HG03196 (cell line): ENCODE data around the gene POLG2.
"Not testable (repeated sequence)": the region's sequence is repeated elsewhere in the genome, so short reads cannot be mapped to it uniquely, and the experiment has no call there.

Experiments used
- ATAC-seq: cut with Tn5 transposase; IDR thresholded peaks from one replicate; pipeline ENCODE4 v1.9.1; 2021; ENCODE audit not compliant: unreplicated experiment

POLG2 gene

GRCh38 chr17:64443086-64443760 lies 53.6 kb downstream of the POLG2 start:
- ATAC-seq = no peak

DNA sequence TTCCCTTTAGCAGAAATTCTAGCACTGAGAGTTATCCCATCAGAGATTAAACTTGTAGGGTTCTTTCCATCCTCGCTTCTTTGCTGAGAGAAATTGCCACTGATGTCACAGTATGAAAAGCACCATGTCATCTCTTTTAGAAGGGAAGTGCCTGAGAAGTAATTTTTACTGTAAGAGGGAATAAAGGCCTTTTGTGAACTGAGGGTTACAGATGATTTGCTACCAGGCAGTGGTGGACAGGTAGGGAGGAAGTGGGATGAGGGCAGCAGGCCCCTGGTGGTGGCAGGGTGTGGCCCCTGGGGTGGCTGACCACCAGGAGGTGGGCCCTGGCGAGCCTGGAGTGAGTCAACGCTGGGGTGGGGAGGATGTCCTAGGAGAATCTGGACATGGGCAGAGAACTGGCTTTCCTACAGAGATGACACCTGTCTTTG lies 54.3 kb downstream of the POLG2 start:
- no peak for ATAC-seq

DNA sequence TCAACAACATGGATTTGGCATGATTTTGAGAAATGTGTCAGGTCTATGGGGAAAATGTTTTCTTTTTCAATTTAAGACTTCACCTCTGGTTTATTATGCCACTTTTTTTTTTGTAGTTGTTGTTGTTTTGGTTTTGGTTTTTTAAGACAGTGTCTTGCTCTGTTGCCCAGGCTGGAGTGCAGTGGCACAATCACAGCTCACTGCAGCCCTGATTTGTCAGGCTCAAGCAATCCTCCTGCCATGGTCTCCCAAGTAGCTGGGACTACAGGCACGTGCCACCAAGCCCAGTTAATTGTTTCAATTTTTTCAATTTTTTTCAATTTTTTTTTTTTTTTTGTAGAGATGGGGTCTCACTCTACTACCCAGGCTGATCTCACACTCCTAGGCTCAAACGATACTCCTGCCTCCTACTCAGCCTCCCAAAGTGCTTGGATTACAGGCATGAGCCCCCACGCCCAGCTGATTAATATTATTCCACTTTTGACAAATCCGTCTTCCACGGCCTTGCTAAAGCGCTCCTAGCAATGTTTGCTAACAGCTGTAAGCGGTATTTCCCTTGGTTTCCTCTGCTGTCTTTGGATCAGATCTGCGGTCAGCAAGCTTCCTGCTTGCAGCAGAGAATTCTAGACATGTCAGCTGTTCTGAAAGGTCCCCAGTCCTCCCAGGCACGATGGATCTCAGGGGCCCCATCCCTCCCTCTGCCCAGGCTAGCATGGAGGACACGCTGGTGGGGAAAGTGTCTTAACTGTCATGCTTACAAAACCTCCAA lies 54.9 kb downstream of the POLG2 start:
- ATAC-seq = no peak

DNA sequence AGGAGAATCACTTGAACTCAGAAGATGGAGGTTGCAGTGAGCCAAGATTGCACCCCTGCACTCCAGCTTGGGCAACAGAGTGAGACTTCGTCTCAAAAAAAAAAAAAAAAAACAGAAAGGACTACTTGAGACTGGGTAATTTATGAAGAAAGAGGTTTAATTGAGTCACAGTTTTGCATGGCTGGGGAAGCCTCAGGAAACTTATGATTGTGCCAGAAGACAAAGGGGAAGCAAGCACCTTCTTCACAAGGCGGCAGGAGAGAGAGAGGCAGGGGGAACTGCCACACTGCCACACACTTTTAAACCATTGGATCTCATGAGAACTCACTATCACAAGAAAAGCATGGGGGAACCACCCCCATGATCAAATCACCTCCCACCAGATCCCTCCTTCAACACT lies 56.9 kb downstream of the POLG2 start:
- ATAC-seq = no peak

GRCh38 chr17:64439521-64439920 lies 57.3 kb downstream of the POLG2 start:
- not testable (repeated sequence) for ATAC-seq

DNA sequence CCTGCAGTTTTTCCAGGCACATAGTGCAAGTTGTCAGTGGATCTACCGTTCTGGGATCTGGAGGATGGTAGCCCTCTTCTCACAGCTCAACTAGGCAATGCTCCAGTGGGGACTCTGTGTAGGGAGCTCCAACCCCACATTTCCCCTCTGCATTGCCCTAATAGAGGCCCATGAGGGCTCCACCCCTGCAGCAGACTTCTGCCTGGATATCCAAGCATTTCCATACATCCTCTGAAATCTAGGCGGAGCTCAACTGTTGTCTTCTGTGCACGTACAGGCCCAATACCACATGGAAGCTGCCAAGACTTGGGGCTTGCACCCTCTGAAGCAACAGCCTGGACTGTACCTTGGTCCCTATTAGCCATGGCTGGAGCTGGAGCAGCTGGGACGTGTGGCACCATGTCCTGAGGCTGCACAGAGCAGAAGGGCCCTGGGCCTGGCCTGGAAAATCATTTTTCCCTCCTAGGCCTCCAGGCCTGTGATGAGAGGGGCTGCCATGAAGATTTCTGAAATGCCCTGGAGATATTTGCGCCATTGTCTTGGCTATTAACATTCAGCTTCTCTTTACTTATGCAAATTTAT lies 58.8 kb downstream of the POLG2 start:
- no peak for ATAC-seq

DNA sequence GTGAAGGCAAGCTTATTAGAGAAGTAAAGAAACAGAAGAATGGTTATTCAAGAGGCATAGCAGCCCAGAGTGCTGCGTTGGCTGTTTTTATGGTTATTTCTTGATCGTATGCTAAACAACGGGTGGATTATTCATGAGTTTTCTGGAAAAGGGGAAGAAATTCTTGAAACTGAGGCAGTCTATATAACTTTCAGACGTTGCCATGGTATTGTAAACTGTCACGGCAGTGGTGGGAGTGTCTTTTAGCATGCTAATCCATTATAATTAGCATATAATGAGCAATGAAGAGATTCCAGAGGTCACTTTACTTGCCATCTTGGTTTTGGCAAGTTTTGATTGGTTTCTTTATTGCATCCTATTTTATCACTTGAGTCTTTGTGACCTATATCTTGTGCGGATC lies 65.3 kb downstream of the POLG2 start:
- no peak for ATAC-seq

DNA sequence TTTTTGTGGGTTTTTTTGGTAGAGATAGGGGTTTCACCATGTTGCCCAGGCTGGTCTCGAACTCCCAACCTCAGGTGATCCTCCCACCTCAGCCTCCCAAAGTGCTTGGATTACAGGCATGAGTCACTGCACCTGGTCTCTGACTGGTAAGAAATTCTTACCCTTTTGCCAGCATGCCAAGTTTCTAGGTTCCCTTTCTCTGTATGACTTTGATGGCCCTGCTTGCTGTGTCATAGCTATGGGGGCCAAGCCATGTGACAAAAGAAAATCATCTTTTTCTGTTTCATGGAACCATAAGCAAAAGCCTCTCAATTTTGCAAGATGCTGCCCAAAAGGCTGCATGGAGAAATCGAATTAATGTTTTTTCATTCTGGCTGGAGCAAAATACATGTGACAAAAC lies 66.8 kb downstream of the POLG2 start:
- ATAC-seq = not testable (repeated sequence)

GRCh38 chr17:64428406-64428805 lies 68.4 kb downstream of the POLG2 start:
- no peak for ATAC-seq
